Stimulated activated CD8-positive, alpha-beta memory T cell treated with anti-CD3 and anti-CD28 coated beads, Interleukin-15, amount 100 ng/mL, for 24 hours (primary cell): ENCODE measurements around the gene PLXNA1.

Experiments used
- DNase-seq: peaks from one replicate; pipeline ENCODE4 v3.0.0-alpha.2; 2020; ENCODE audit warnings: low read depth

PLXNA1 gene

DNA sequence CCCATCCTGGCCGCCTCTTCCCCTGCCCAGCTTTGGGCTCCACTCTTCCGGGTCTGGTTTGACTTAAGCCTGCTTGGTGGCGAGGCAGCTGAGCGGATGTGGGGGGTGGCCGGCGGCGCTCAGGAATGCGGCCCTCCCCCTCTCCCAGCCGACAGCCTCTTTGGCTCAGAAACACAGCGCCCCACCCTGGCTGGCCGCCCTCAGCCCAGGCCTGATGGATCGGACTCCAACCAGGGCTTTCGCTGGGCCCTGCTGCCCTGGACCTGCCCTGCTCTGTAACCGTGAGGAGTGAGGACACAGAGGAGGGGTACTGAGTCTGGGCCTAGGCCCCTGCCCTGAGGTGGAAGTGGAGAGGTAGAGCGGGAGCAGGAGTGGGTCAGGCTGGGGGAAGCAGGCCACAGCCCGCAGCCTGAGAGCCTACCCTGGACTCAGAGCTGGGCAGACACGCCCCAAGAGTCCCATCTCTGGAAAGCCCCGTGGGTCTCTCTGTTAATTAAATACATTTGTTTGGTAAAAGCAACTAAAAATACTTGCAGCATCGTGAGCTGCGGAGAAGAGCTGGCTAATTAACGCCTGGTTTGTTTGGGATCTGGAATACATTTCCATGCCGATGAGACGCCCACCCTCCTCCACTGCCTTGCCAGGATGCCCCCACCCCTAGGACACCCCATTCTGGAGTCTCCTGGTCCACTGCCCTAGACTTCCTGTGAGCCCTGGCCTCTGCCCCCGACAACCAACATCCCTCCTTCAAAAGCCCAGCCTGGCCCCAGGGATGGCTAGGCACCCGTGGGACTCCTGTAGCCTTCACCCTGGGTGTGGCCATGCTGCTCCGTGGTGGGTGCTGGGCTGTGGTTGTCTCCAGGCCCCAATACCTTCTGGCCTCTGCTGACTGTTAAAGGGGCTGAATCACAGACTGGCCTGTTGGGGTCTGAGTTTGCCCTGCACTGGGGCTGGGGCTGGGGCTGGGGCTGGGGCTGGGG, 19.6 kb downstream of the PLXNA1 start:
- DNase-seq, result no peak

- no peak for DNase-seq
Measured at GRCh38 chr3:127003175-127003555, 20.2 kb downstream of the PLXNA1 start.

DNA sequence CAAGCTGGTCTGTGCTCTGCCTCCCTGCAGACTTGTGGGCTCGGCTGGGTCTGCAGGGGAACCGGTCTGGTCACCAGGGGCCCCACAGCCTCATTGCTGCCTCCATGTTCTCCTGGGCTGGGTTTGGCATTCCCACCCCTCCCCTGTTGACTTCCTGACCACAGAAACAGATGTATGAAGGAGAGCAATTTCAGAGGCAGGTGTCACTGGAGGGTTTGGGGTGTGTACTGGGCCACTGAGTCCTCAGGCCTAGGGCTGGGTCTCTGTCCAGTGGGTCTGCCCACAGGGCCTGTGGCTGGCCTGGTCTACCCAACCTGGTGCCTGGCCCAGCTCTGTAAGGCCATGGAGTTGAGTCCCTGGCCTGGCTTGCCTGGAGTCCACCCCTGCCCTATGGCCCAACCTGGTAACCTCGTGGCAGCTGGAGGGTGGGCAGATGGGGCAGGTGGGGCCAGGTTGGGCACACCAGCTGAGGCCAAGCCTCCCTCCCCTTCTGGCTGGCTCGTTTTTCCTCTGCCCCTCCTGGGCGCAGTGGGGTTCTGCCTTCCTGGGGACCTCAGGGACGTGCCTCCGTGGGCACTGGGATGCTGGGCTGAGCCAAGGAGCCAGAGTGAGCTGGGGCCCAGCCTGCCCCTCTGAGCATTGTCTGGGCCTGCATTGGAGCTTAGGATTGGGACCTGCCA, 20.8 kb downstream of the PLXNA1 start:
- no peak for DNase-seq

- no peak for DNase-seq
Measured at GRCh38 chr3:127004641-127005397, 21.9 kb downstream of the PLXNA1 start.

DNA sequence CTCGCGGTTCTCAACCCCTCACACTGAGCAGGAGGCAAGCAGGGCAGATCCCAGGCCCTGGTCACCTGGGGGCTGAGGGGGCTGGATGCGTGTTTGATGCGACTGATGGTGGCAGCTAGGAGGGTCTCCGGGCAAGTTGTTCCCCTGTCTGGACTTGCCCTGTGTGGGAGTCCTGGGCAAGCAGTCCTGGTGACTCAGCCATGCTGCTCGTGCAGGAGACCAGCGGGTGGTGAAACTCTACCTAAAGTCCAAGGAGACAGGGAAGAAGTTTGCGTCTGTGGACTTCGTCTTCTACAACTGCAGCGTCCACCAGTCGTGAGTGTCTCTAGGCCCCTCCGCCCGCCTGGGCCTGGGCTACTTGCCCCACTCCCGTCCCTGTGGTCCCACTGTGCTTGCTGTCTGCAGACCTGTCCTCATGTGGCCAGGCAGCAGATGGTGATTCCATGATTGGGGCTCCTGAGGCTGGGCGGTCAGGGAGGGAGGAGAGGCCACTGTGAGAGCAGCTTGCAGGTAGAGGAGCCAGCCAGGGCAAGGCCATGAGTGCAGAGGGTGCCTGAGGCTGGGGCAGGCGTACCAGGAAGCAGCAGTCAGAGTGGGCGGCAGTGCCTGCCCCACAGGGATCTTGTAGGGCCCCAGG, 23.1 kb downstream of the PLXNA1 start:
- no peak for DNase-seq

GRCh38 chr3:127006781-127007436, 24.0 kb downstream of the PLXNA1 start:
- DNase-seq, result no peak

GRCh38 chr3:127008236-127008635, 25.3 kb downstream of the PLXNA1 start:
- no peak for DNase-seq

- no peak for DNase-seq
Measured at GRCh38 chr3:127009531-127009930, 26.6 kb downstream of the PLXNA1 start.

DNA sequence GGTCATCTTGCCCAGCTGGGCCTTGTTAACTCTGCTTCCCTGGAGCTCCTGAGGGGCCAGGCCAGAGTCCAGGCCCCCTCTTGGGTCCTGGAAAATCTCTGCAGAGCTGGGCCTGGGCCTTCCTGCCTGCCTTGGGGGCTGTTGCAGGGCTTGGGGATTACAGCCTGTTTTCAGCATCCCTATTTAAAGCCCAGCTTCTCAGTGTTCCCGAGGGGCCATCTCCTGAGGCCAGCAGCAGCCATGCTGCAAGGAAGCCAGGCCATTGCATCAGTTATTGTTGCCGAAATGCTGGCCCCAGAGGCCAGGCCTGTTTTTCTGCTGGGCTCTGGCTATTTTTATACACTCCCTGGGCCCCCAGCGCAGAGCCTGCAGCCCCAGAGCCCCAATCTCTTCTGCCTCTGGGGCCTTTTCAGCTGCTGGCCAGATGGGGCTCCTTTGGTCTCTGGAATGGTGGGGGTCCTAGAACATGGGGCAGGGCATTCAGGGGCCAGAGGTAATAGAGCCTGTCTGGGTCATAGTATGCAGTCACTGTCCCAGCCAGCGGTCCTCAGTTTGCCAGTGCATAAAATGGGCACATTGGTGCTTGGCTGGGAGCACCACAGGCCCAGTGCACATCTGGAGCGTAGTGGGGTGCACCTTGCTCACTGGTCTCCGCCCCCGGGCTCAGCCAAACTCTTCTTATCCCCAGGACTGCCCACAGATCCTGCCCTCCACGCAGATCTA, 28.5 kb downstream of the PLXNA1 start:
- DNase-seq, result no peak

- DNase-seq, result no peak
Measured at GRCh38 chr3:127012091-127012490, 29.2 kb downstream of the PLXNA1 start.

- DNase-seq, result no peak
Measured at GRCh38 chr3:127013181-127013580, 30.3 kb downstream of the PLXNA1 start.

DNA sequence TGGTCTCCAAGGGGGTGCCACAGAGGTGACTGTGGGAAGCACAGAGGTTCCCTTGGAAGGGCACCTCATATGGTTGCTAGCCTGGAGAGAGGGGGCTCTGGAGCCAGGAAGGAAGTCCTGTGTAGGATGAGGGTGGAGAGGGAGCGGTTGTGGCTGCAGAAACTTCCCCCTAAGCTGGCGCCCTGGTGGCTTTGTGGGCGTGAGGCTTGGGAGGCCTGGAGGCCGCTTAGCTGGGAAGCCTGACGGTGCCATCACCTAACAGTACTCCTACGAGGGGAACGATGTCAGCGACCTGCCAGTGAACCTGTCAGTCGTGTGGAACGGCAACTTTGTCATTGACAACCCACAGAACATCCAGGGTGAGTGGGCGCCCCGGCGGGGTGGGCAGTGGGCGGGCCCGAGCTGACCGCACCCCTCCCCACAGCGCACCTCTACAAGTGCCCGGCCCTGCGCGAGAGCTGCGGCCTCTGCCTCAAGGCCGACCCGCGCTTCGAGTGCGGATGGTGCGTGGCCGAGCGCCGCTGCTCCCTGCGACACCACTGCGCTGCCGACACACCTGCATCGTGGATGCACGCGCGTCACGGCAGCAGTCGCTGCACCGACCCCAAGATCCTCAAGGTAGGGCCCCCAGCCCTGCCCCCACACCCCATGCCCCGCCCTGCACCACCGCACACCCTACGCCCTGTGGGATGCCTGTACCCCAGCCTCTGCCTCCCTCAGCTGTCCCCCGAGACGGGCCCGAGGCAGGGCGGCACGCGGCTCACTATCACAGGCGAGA, 31.0 kb downstream of the PLXNA1 start:
- DNase-seq, result no peak

- DNase-seq, result no peak
Measured at GRCh38 chr3:127014536-127015281, 31.8 kb downstream of the PLXNA1 start.

DNA sequence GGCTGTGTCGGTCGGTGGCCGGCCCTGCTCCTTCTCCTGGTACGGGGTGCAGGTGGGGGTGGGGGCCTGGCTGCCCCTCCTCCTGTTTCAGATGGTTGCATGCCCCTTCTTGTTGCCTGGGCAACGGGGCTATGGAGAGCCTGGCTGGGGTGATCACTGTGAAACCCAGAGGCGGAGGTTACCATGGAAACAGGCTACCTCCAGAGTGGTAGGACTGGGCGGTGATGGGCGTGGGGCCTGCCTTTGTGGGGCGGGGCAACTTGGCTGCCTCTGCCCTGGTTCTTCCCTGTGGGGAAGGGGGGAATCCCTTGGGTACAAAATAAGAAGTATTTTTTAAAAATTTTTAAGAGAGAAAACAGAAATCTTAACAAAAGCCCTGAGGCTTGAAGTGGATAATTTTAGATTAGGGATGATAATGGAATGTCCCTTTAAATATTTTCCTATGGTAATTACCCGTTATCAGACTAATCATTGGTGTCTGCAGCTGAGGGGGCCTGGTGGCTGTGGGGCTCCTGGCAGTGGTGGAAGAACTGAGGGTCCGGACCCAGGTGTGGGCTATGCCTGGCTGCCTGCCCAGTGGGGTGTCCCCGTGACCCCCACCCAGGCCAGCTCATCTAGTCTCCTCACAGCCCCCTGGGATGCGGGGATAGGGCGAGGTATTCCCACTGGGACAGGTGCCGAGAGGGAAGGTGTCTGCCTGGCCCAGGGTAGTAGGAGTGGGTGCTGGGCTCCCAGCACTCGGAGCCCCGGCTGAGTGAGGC, 32.5 kb downstream of the PLXNA1 start:
- no peak for DNase-seq

GRCh38 chr3:127016043-127016343, 33.1 kb downstream of the PLXNA1 start:
- no peak for DNase-seq

DNA sequence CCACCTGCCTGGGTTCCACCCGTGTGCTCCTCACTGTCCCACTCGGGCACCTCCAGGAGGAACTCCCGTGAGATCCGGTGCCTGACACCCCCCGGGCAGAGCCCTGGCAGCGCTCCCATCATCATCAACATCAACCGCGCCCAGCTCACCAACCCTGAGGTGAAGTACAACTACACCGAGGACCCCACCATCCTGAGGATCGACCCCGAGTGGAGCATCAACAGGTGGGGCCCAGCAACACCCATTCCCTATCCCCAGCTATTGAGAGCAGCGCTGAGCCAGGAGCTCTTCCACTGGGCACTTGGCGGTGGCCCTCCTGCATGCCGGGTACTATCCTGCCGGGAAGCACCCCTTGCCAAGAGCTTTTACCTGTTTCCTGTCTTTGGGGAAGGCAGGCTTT, 33.5 kb downstream of the PLXNA1 start:
- no peak for DNase-seq

DNA sequence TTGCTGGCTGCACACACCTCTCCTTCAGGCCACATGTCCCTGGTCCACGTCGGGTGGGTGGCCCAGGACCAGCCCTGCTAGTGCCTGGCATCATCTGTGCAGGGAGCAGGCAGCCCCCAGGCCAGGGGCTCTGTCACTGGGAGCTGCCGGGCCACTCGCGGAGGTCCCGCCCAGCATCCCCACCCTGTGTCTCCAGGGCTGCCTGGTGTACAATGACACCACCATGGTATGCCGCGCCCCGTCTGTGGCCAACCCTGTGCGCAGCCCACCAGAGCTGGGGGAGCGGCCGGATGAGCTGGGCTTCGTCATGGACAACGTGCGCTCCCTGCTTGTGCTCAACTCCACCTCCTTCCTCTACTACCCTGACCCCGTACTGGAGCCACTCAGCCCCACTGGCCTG, 34.3 kb downstream of the PLXNA1 start:
- no peak for DNase-seq

GRCh38 chr3:127017781-127018180, 34.9 kb downstream of the PLXNA1 start:
- DNase-seq, result no peak

DNA sequence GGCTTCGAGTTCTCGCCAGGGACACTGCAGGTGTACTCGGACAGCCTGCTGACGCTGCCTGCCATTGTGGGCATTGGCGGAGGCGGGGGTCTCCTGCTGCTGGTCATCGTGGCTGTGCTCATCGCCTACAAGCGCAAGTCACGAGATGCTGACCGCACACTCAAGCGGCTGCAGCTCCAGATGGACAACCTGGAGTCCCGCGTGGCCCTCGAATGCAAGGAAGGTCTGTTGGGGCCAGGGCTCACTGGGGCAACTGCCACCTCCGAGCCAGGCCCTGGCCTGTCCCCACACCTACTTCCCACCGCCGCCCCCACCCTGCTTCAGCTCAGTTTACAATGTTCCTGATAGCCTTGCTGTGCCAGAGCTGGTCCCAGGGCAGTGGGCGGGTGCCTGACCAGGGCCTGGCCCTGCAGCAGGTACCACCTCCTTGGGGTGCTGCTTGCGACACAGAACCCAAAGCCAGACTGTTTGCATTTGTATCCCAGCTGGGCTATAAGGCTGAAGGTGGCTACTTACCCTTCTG, 35.5 kb downstream of the PLXNA1 start:
- no peak for DNase-seq
